Esophagus squamous epithelium (tissue), 5 donors: ENCODE measurements around the gene CCNL2. TPM values are rescaled to one million over a fixed set of nuclear protein-coding genes. Genes with fewer than 3 reads are reported as not detected.
A peak's percentile ranks its signal among the peaks of the same experiment; 100 is the strongest.

ENCODE experiments used
- DNase-seq: peaks from one replicate; lab custom pipeline; 2025; lab: John Stamatoyannopoulos, UW
- H3K27ac ChIP-seq, 4 donors: fragments of 200-600 bp; sonication (generic); one replicate each; pipeline ENCODE4 v1.5.1; 2016 to 2019; ENCODE audit warnings: mild to moderate bottlenecking in 1 of 4
- H3K27me3 ChIP-seq, 4 donors: fragments of 200-600 bp; sonication (generic); 1 replicate in 3 of 4; 2 replicates in 1 of 4; pipeline versions ENCODE4 v1.5.1 to v1.6.0; 2017 to 2021; ENCODE audit warnings: antibody characterized with exemption in 1 of 4
- H3K36me3 ChIP-seq, 3 donors: fragments of 200-600 bp; sonication (generic); one replicate each; pipeline ENCODE4 v1.5.1; 2016 to 2019
- H3K4me1 ChIP-seq, 3 donors: fragments of 200-600 bp; sonication (generic); one replicate each; pipeline ENCODE4 v1.5.1; 2017 to 2019
- H3K4me3 ChIP-seq, 4 donors: fragments of 200-600 bp; sonication (generic); 1 replicate in 3 of 4; 2 replicates in 1 of 4; pipeline ENCODE4 v1.5.1; 2016 to 2019; ENCODE audit warnings: mild to moderate bottlenecking in 2 of 4, moderate library complexity in 1 of 4
- H3K9me3 ChIP-seq, 3 donors: fragments of 200-600 bp; sonication (generic); one replicate each; pipeline ENCODE4 v1.5.1; 2016 to 2019
- POLR2A ChIP-seq, 4 donors: fragments of 450-650 bp; IDR thresholded peaks; one replicate each; pipeline ENCODE4 v1.6.1; 2017; ENCODE audit warnings: antibody characterized with exemption in 4 of 4, mild to moderate bottlenecking in 4 of 4, moderate library complexity in 3 of 4
- WGBS, 2 donors: methylation state at CpG; one replicate each; pipeline ENCODE4 v1.1.5; 2018; 5-methylcytosine and 5-hydroxymethylcytosine counted together
- intact Hi-C: fragments of 100-400 bp; cut with DNase I; formaldehyde crosslinking; loops from one replicate; pipeline ENCODE4 v1.15.0; 2022
- total RNA-seq, 4 donors: library from RNA; depleted of rRNA; stranded (reverse); fragments of >200 nt; gene quantifications; one replicate each; pipeline ENCODE4 v1.1.0, GENCODE V29; 2016
- TF ChIP-seq, protein P1 (sequence below), 6 experiments: fragments of 450-650 bp in 4 of 6; fragments of 200-600 bp in 2 of 6; sonication (generic) in 2 of 6; IDR thresholded peaks; one replicate each; pipeline ENCODE4 v1.5.1; 2016 to 2019; ENCODE audit warnings: antibody characterized with exemption in 6 of 6, mild to moderate bottlenecking in 4 of 6, moderate library complexity in 4 of 6
- donor health status: DM: yes; HTN: yes; CAD: no.

Gene CCNL2
- total RNA-seq, 4 donors from 2014 or later, result 42.5 to 213 (median 104) TPM

- Histone ChIP-seq H3K4me3 (peak overlapping the region; percentile 8 to 89 (median 28)), H3K4me1 (peaks cover 40 to 64% (median 50%) of the 10 kb centered on the region in 3 donors), H3K36me3 (peaks cover 0 to 28% (median 17%) of the 10 kb centered on the region in 3 donors), H3K9me3 (no peaks in the 10 kb centered on the region), H3K27me3 (no peaks in the 10 kb centered on the region), H3K27ac (peak overlapping the region; percentile 92 to 95 (median 94))
- no peak for DNase-seq
- TF ChIP-seq POLR2A (IDR thresholded peaks at IDR 0.05), result no peak
- TF ChIP-seq, protein P1, sequence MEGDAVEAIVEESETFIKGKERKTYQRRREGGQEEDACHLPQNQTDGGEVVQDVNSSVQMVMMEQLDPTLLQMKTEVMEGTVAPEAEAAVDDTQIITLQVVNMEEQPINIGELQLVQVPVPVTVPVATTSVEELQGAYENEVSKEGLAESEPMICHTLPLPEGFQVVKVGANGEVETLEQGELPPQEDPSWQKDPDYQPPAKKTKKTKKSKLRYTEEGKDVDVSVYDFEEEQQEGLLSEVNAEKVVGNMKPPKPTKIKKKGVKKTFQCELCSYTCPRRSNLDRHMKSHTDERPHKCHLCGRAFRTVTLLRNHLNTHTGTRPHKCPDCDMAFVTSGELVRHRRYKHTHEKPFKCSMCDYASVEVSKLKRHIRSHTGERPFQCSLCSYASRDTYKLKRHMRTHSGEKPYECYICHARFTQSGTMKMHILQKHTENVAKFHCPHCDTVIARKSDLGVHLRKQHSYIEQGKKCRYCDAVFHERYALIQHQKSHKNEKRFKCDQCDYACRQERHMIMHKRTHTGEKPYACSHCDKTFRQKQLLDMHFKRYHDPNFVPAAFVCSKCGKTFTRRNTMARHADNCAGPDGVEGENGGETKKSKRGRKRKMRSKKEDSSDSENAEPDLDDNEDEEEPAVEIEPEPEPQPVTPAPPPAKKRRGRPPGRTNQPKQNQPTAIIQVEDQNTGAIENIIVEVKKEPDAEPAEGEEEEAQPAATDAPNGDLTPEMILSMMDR (IDR thresholded peaks at IDR 0.05), result peak in 4 of 6 experiments; percentile 24 to 40 (median 32)
- intact Hi-C loops, result no loop called here
- 30 to 76% methylated on average over 6 to 9 of the region's 15 CpGs for WGBS, 2 donors
Observed at GRCh38 chr1:1344655-1345361, 54.3 kb downstream of the CCNL2 start.

- no peak for DNase-seq
- intact Hi-C loops, result no loop called here
- peaks cover 40 to 64% (median 50%) of the 10 kb centered on the region in 3 donors for H3K4me1 ChIP-seq
- WGBS, 2 donors, result 80% methylated on average over 1 of the region's 24 CpGs; no CpG with 5 or more reads in 1 of the 2 donors
- H3K27me3 ChIP-seq, result no peaks in the 10 kb centered on the region
- peak overlapping the region in 3 of 4 donors; percentile 27 to 89 (median 29) for H3K4me3 ChIP-seq
- no peak for TF ChIP-seq POLR2A (IDR thresholded peaks at IDR 0.05)
- TF ChIP-seq, protein P1 (IDR thresholded peaks at IDR 0.05), result no peak
- H3K27ac ChIP-seq, result peak overlapping the region; percentile 92 to 95 (median 94)
- H3K9me3 ChIP-seq, result no peaks in the 10 kb centered on the region
- H3K36me3 ChIP-seq, result peaks cover 7 to 37% (median 24%) of the 10 kb centered on the region in 3 donors
Observed at GRCh38 chr1:1343811-1344421, 55.2 kb downstream of the CCNL2 start.

GRCh38 chr1:1342584-1343115 is 56.5 kb downstream of the CCNL2 start:
- Histone ChIP-seq H3K9me3 (no peaks in the 10 kb centered on the region), H3K27me3 (no peaks in the 10 kb centered on the region), H3K36me3 (peaks cover 19 to 49% (median 36%) of the 10 kb centered on the region in 3 donors), H3K27ac (no peak overlapping the region), H3K4me1 (peaks cover 33 to 66% (median 39%) of the 10 kb centered on the region in 3 donors), H3K4me3 (no peak overlapping the region)
- no peak for DNase-seq
- intact Hi-C loops, result no loop called here
- WGBS, 2 donors, result 86 to 92% methylated on average over 5 to 13 of the region's 18 CpGs
- TF ChIP-seq, protein P1 (IDR thresholded peaks at IDR 0.05), result no peak
- no peak for TF ChIP-seq POLR2A (IDR thresholded peaks at IDR 0.05)

DNA sequence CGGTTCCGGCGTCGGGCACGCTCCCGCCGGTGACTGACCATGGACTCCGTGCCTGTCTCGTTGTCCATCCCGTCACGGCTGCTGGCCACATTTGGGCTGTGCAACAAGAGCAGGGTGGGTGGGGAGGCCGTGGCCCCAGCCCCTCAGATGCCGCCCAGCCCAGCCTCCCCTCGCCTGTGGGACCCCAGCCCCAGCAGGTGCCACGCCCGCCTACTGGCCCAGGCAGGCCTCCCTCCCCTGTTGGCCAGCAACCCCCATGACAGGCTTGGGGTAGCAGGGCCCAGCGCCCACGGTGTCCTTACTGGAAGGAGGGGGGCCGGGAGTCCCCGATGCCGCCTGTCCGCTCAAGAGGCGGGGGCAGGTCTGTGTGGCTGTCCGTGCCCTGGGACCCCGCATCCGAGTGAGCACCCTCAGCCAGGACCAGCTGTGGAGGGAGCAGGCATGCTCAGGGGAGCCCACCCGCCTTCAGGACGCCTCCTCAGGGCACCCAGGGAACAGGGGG is 57.0 kb downstream of the CCNL2 start:
- H3K36me3 ChIP-seq, result peaks cover 19 to 55% (median 39%) of the 10 kb centered on the region in 3 donors
- no peak for DNase-seq
- H3K9me3 ChIP-seq, result no peaks in the 10 kb centered on the region
- no peaks in the 10 kb centered on the region for H3K27me3 ChIP-seq
- H3K4me1 ChIP-seq, result peaks cover 27 to 60% (median 34%) of the 10 kb centered on the region in 3 donors
- intact Hi-C loops, result no loop called here
- TF ChIP-seq POLR2A (IDR thresholded peaks at IDR 0.05), result no peak
- WGBS, 2 donors, result 60% methylated on average over 1 of the region's 28 CpGs; no CpG with 5 or more reads in 1 of the 2 donors
- no peak overlapping the region for H3K27ac ChIP-seq
- no peak overlapping the region for H3K4me3 ChIP-seq

DNA sequence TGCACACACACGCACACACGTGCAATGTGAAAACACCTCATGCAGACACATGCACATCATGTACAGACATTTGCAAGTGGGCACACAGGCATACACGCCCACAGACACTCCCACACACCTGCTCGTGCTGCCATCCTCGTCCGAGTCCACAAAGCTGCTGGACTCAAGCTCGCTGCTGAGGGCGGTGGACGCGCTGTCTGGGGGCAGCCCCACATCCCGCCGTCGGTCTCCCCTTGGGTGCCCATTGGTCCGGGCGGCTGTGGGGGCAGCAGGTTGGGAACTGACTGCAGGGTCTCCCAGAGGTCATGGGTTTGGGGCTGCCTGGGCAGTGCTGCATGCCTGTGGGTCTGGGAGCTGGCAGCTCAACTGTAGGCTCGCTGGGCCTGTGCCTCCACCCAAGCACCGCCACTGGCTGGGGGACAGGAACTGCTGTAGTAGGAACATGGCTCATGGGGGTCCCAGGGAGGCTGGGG is 57.5 kb downstream of the CCNL2 start:
- Histone ChIP-seq H3K4me1 (peaks cover 22 to 55% (median 29%) of the 10 kb centered on the region in 3 donors), H3K9me3 (no peaks in the 10 kb centered on the region), H3K36me3 (peaks cover 22 to 60% (median 43%) of the 10 kb centered on the region in 3 donors), H3K27ac (no peak overlapping the region), H3K27me3 (no peaks in the 10 kb centered on the region), H3K4me3 (no peak overlapping the region)
- intact Hi-C loops, result no loop called here
- no peak for DNase-seq
- no peak for TF ChIP-seq POLR2A (IDR thresholded peaks at IDR 0.05)
- TF ChIP-seq, protein P1 (IDR thresholded peaks at IDR 0.05), result no peak
- 69 to 100% methylated on average over 2 to 3 of the region's 17 CpGs for WGBS, 2 donors
